Activated T-cell treated with anti-CD3 and anti-CD28 coated beads, Interleukin-2, amount 50 U/mL, for 72 hours (primary cell): ENCODE measurements around the gene SKAP1. TPM values are rescaled to one million over a fixed set of nuclear protein-coding genes. Genes with fewer than 3 reads are reported as not detected.
A peak's percentile ranks its signal among the peaks of the same experiment; 100 is the strongest.
"Not testable (repeated sequence)": the region's sequence is repeated elsewhere in the genome, so short reads cannot be mapped to it uniquely, and the experiment has no call there.

Source experiments
- ATAC-seq, 2 donors: fragments of 150-1000 bp; cut with Tn5 transposase; replicated peaks in 1 of 2; 2 replicates each; pipeline ENCODE4 v1.10.0; 2021; ENCODE audit warnings: moderate library complexity in 2 of 2, mild to moderate bottlenecking in 1 of 2
- DNase-seq, 2 donors: peaks; one replicate each; pipeline ENCODE4 v3.0.0; 2021 to 2022; ENCODE audit warnings: mixed read lengths in 1 of 2
- H3K27ac Mint-ChIP-seq: one replicate; pipeline ENCODE4 v1.8.0; 2022; ENCODE audit warnings: mild to moderate bottlenecking, moderate library complexity, mixed read lengths
- H3K27me3 Mint-ChIP-seq: one replicate; pipeline ENCODE4 v1.8.0; 2022; ENCODE audit warnings: low read depth, mixed read lengths
- H3K36me3 Mint-ChIP-seq, 2 donors: one replicate each; pipeline ENCODE4 v1.8.0; 2022; ENCODE audit warnings: mixed read lengths in 2 of 2, mild to moderate bottlenecking in 1 of 2; ENCODE audit not compliant: insufficient read depth in 2 of 2
- H3K4me1 Mint-ChIP-seq: one replicate; pipeline ENCODE4 v1.8.0; 2022; ENCODE audit warnings: low read depth, mixed read lengths
- H3K4me3 Mint-ChIP-seq, 2 donors: one replicate each; pipeline ENCODE4 v1.8.0; 2022; ENCODE audit warnings: mild to moderate bottlenecking in 2 of 2, mixed read lengths in 2 of 2, moderate library complexity in 2 of 2
- H3K9me3 Mint-ChIP-seq, 2 donors: one replicate each; pipeline ENCODE4 v1.8.0; 2022; ENCODE audit warnings: mixed read lengths in 2 of 2
- total RNA-seq, 2 donors: library from RNA; stranded (reverse); gene quantifications; one replicate each; pipeline ENCODE4 v1.2.3, GENCODE V29; 2022

Gene SKAP1
- total RNA-seq, 2 donors from 2014 or later: 96.6 to 108 TPM

DNA sequence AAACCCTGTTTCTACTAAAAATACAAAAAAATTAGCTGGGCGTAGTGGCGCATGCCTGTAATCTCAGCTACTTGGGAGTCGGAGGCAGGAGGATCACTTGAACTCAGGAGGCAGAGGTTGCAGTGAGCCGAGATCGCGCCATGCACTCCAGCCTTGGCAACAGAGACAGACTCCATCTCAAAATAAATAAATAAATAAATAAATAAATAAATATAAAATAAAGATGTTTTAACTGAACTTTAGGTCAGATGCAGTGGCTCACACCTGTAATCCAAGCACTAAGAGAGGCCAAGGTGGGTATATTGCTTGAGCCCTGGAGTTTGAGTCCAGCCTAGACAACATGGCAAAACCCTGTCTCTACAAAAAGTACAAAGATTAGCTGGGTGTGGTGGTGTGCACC, 61.0 kb downstream of the SKAP1 start:
- H3K4me1 Mint-ChIP-seq: peaks cover 22% of the 10 kb centered on the region
- H3K27ac Mint-ChIP-seq, DNase-seq, H3K27me3 Mint-ChIP-seq, H3K4me3 Mint-ChIP-seq, ATAC-seq, H3K9me3 Mint-ChIP-seq: not testable (repeated sequence)
- peaks cover 0 to 16% of the 10 kb centered on the region in 2 donors for H3K36me3 Mint-ChIP-seq

DNA sequence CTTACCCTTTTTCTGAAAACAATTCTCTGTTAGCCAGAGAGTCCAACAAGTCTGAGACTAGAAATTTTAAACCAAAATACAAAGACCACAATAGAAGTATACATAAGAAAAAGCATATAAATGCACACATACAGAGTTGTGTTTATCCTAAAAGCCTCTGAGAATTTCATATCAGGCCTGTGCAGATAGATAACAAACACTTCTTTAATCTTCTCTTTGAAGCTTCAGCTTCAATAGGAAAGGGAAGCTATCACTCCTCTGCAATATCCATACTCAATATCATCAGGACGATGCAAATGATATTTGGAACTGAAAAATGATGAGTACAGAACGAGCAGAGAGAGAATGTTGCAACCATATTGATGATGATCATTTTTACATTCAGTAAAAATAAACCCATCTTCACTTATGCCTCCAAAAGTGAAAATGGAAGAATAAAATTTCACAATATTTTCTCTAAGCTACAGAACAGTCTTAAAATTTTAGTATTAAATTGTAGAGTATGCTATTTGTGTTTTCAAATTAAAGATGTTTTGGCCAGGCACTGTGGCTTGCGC, 61.6 kb downstream of the SKAP1 start:
- DNase-seq: no peak
- Mint-ChIP-seq H3K36me3 (peaks cover 0 to 12% of the 10 kb centered on the region in 2 donors), H3K4me3 (no peak overlapping the region), H3K9me3 (no peaks in the 10 kb centered on the region), H3K27ac (peak overlapping the region; percentile 87), H3K4me1 (peaks cover 17% of the 10 kb centered on the region), H3K27me3 (no peaks in the 10 kb centered on the region)
- ATAC-seq: no peak

DNA sequence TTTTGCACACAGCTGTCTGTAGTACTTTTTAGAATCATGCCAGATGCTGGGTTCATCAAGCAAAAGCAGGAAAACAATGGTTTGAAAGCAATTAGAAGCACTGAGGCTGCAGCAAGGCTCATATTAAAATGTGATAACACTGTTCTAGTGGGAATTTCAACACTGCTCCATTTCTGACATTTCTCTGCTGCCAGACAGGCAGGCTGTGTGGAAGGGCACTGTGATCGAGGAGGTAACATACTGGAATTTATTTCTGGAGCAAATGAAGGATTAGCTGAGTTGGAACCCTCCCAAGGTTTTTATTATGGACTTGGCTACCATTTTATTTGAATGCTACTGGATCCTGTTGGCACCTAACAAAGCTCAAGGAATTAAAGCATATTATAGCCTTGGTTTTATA, 66.9 kb downstream of the SKAP1 start:
- H3K27ac Mint-ChIP-seq: no peak overlapping the region
- H3K27me3 Mint-ChIP-seq: no peaks in the 10 kb centered on the region
- H3K4me3 Mint-ChIP-seq: no peak overlapping the region
- DNase-seq: no peak
- H3K9me3 Mint-ChIP-seq: no peaks in the 10 kb centered on the region
- no peak for ATAC-seq
- H3K4me1 Mint-ChIP-seq: peaks cover 7% of the 10 kb centered on the region
- H3K36me3 Mint-ChIP-seq: peaks cover 0 to 8% of the 10 kb centered on the region in 2 donors

DNA sequence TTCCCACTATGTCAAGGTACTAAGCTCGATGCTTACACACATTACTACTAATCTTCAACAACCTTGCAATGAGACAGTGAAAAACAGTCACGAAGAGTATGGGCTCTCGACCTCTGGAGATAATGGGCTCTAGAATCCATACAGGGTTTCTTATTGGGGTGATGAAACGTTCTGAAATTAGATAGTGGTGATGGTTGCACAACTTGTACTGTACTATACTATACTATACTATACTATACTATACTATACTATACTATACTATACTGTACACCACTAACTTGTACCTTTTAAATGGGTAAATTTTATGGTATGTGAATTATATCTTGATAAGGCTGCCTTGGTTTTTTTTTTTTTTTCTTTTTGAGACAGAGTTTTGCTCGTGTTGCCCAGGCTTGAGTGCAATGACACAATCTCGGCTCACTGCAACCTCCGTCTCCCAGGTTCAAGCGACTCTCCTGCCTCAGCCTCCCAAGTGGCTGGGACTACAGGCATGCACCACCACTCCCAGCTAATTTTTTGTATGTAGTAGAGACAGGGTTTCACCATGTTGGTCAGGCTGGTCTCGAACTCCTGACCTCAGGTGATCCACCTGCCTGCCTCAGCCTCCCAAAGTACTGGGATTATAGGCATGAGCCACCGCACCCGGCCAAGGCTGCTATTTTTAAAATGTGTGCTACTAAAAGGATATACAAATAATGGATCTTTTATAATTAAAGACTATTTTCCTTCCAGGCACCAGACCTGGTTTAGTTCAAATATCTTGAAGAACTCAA, 69.0 kb downstream of the SKAP1 start:
- peak overlapping the region; percentile 75 for H3K27ac Mint-ChIP-seq
- not testable (repeated sequence) for H3K36me3 Mint-ChIP-seq, H3K4me3 Mint-ChIP-seq, DNase-seq, H3K27me3 Mint-ChIP-seq, ATAC-seq, H3K9me3 Mint-ChIP-seq, H3K4me1 Mint-ChIP-seq

DNA sequence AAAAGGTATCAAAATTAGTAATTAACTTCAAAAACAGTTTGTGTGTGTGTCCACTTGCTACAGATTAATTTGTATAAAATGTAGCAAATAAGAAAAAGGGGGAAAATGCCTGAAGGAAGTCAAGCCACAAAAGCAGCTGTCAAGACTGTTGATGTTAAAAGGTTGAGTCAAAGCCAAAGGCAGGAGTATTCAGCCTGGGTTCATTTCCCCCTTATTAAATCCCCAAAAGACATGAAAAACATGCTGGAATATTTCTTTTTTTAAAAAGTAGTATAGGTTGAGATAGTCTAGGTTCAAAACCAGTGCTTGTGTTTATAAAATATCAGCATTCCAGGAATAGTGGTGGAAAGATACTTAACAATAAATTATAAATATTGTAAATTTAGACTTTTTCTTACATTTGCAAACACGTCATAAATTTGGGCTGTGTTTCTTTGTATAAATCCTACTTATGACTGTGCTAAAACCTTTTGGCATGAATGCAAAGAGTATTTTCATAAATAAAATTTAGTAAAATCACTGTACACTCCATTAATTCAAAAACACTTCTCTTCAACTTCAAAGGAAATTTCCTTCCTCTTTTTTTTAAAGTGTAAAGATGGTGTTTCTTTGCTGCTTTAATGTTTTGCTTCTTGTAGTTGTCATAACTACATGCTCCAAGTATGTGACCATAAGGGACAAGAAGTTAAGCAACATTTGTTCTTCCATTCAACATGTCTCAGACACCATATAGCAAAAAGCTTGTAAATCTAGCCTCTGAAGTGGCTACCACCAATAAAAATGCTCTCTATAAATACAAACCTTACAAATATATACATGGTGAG, 72.0 kb downstream of the SKAP1 start:
- no peak for DNase-seq
- Mint-ChIP-seq H3K27me3 (no peaks in the 10 kb centered on the region), H3K9me3 (no peaks in the 10 kb centered on the region), H3K4me3 (no peak overlapping the region), H3K27ac (no peak overlapping the region), H3K4me1 (no peaks in the 10 kb centered on the region), H3K36me3 (peaks cover 0 to 1% of the 10 kb centered on the region in 2 donors)
- no peak for ATAC-seq

DNA sequence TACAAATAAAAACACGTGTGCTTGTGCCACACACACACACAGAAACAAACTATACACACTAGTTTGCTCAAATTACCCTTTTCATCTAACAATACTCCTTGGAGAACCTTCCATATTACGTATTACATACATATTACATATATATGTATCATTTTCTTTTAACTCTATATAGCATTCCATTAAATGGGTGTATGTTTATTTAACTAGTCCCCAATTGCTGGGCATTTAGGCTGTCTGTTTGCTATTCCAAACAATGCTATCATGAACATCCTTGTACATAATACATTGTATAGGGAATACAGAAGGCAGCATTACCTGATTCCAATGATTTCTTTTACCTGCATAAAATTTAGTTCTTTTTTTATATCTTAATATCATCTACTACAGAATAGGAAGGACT, 73.1 kb downstream of the SKAP1 start:
- Mint-ChIP-seq H3K27me3 (no peaks in the 10 kb centered on the region), H3K27ac (peak overlapping the region; percentile 34), H3K4me3 (no peak overlapping the region), H3K4me1 (peaks cover 9% of the 10 kb centered on the region), H3K36me3 (peaks cover 0 to 1% of the 10 kb centered on the region in 2 donors), H3K9me3 (no peaks in the 10 kb centered on the region)
- ATAC-seq (no peak), DNase-seq (no peak)

DNA sequence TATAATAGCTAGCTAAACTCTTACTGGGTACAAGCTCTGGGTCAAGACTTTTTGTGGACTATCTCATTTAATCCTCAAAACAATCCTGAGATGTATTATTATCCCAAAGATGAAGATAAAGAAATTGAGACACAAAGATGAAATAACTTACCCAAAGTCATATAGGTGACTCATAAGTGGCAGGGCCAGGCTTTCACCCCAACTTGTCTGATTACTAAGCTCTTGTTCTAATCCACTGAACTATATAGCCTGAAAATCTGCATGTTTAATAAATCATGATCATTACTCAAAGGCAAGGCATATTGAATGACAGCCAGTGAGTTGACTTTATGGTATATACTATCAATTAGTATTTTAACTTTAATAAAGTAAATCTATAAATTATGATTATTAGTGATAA, 77.4 kb downstream of the SKAP1 start:
- Mint-ChIP-seq H3K27ac (no peak overlapping the region), H3K9me3 (no peaks in the 10 kb centered on the region), H3K4me3 (no peak overlapping the region), H3K4me1 (peaks cover 12% of the 10 kb centered on the region), H3K36me3 (peaks cover 0 to 2% of the 10 kb centered on the region in 2 donors), H3K27me3 (no peaks in the 10 kb centered on the region)
- ATAC-seq (peak in 1 of 2 donors; percentile 58), DNase-seq (peak in 1 of 2 donors; percentile 9)

DNA sequence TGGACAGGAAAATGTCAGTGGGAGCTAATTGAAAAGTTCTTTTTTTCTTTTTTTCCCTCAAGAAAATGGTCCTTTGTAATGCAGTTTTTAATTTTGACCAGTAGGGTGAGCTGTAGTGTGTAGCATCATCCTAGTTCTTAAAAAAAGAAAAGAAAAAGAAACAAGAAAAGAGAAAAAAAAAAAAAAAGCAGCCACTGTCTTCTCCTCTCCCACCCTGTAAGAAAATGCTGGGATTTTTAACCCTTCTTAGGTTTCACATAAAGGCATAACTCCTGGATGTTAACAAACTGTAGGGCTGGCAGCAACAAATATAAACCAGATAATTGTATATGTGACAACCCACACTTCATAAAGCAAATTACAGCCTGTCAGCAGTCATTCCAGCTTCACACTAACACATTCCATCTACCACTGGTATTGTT, 78.1 kb downstream of the SKAP1 start:
- Mint-ChIP-seq H3K4me3 (peak overlapping the region in 1 of 2 donors; percentile 16), H3K27me3 (no peaks in the 10 kb centered on the region), H3K27ac (peak overlapping the region; percentile 50), H3K9me3 (no peaks in the 10 kb centered on the region), H3K4me1 (peaks cover 12% of the 10 kb centered on the region), H3K36me3 (peaks cover 0 to 2% of the 10 kb centered on the region in 2 donors)
- DNase-seq (no peak), ATAC-seq (no peak)

DNA sequence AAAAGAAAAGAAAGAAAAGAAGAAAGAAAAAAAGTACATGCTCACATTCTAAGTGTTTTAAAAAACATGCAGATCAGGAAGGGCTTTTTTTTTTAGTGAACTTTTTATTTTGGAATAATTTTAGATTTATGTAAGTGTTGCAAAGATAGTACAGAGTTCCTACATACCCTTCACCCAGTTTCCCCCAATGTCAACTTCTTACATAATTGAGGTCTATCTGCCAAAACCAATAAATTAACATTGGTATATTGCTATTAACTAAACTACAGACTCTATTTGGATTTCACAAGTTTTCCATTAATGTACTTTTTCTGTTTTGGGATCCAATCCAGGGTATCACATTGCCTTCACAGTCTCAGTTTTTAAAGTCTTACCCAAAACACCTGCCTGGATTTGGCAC, 81.7 kb downstream of the SKAP1 start:
- Mint-ChIP-seq H3K9me3 (no peaks in the 10 kb centered on the region), H3K27me3 (no peaks in the 10 kb centered on the region), H3K4me1 (peaks cover 12% of the 10 kb centered on the region), H3K36me3 (peaks cover 3 to 19% of the 10 kb centered on the region in 2 donors), H3K4me3 (no peak overlapping the region), H3K27ac (no peak overlapping the region)
- ATAC-seq (no peak), DNase-seq (no peak)

DNA sequence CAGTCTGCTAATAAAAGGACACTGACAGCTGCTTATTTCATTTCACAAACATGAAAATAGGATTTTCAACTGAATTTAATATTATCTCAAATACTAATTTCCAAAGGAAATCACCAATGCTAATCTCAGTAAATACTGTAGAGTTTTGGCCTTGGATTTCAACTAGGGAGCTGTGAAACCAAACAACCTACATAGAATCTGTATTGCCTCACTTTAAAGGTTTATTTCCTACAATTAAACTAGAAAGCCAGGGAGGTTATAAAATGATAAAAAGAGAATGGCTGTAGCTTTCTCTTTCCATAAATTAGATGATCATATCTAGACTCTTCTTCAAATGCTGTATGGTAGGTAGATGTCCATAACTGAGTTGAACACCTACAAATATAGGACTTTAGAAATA, 82.8 kb downstream of the SKAP1 start:
- no peak for ATAC-seq
- Mint-ChIP-seq H3K4me3 (no peak overlapping the region), H3K27me3 (no peaks in the 10 kb centered on the region), H3K36me3 (peaks cover 3 to 19% of the 10 kb centered on the region in 2 donors), H3K4me1 (peaks cover 6% of the 10 kb centered on the region), H3K27ac (no peak overlapping the region), H3K9me3 (no peaks in the 10 kb centered on the region)
- DNase-seq: no peak

DNA sequence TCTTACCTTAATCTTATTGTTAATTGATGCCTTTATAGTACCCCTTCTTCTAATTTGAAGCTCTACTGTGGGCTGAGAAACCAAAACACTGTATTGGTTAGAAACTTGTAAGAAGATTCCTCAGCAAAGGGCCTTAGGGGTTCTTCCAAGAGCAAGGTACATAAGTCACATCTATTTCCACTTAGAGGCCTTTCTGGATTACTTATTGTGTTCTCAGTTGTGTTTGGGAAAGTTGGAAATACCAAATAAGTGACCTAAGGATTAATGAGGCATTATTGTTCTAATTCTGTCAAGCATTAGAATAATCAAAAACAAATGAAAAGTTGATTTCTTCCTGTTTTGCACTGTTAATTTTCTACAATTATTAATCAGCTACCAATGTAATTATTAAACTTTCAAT, 85.8 kb downstream of the SKAP1 start:
- Mint-ChIP-seq H3K4me1 (no peaks in the 10 kb centered on the region), H3K9me3 (no peaks in the 10 kb centered on the region), H3K4me3 (no peak overlapping the region), H3K27ac (no peak overlapping the region), H3K36me3 (peaks cover 3 to 19% of the 10 kb centered on the region in 2 donors), H3K27me3 (no peaks in the 10 kb centered on the region)
- ATAC-seq (no peak), DNase-seq (no peak)

DNA sequence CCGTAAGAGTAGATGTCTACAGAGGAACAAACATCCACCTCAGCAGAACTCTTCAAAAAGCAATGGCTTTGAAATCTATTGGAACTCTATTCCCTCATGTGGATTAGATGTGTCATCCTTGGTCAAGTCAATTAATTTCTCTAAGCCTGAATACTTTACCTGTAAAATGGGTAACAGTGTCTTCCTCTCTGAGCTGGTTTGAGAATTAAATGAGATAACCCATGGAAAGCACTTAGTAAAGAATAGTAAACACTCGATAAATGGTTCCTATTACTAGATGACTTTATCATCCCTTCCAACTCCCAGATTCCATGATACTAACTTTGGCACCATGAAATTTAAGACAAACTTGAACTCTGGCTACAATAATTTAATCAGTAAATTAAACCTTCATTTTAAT, 89.1 kb downstream of the SKAP1 start:
- H3K36me3 Mint-ChIP-seq: peaks cover 3 to 16% of the 10 kb centered on the region in 2 donors

DNA sequence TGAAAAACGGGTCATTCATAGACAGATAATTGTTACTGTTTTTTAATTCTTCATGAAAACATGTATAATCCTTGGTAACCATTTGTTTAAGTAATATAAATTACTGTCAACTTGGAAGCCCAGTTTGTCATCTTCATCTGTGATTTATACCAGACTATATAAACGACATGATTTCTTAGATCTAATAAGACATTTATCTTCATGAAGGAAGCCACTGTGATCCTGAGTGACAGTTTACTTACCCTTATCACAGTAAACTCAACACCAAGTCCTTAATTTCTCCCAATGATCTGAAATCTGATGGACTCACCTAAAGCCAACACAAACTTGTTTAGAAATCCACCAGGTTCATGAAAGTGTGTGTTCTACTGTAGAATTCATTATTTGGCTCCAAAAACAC, 91.3 kb downstream of the SKAP1 start:
- H3K36me3 Mint-ChIP-seq: peaks cover 2% of the 10 kb centered on the region in 2 donors
- DNase-seq: no peak
- no peak overlapping the region for H3K4me3 Mint-ChIP-seq
- ATAC-seq: no peak
- no peak overlapping the region for H3K27ac Mint-ChIP-seq
- H3K27me3 Mint-ChIP-seq: no peaks in the 10 kb centered on the region
- no peaks in the 10 kb centered on the region for H3K9me3 Mint-ChIP-seq
- H3K4me1 Mint-ChIP-seq: peaks cover 7% of the 10 kb centered on the region

More for the DNA sequence above, 89.1 kb downstream of the SKAP1 start:
- H3K4me3 Mint-ChIP-seq: no peak overlapping the region
- ATAC-seq: no peak
- DNase-seq: no peak
- H3K4me1 Mint-ChIP-seq: peaks cover 3% of the 10 kb centered on the region
- H3K9me3 Mint-ChIP-seq: no peaks in the 10 kb centered on the region
- H3K27me3 Mint-ChIP-seq: no peaks in the 10 kb centered on the region
- no peak overlapping the region for H3K27ac Mint-ChIP-seq
